H1 (cell line): ENCODE data around the gene MED29. TPM values are rescaled to one million over a fixed set of nuclear protein-coding genes. Genes with fewer than 3 reads are reported as not detected.

Experiments
- CTCF ChIA-PET: fragments of 300-600 bp; sonication (Branson Sonifier 250); formaldehyde crosslinking; loops from one replicate; lab custom pipeline; 2021; ENCODE audit not compliant: partially characterized antibody; lab: Charles Lee
- POLR2A ChIA-PET: fragments of 300-600 bp; sonication (Branson Sonifier 250); formaldehyde crosslinking; loops from one replicate; lab custom pipeline; 2021; ENCODE audit warnings: inconsistent platforms; ENCODE audit not compliant: partially characterized antibody; lab: Charles Lee
- DNase-seq, 2 experiments: peaks; one replicate each; pipeline versions ENCODE4 v3.0.0 to v3.0.0-alpha.2; 2010 to 2022; ENCODE audit warnings: low spot score in 2 of 2, low read depth in 1 of 2, mixed read lengths in 1 of 2
- FAIRE-seq: peaks from 2 replicates; lab custom pipeline; 2011; peaks lifted over from hg19 to GRCh38; lab: Jason Lieb, UNC
- H2AFZ ChIP-seq: 2 replicates; pipeline ENCODE4 v1.8.1; 2012; ENCODE audit warnings: low read length, inconsistent platforms
- H2AK5ac ChIP-seq: 2 replicates; pipeline ENCODE4 v1.6.1; 2013; ENCODE audit warnings: low read depth, low read length
- H2BK120ac ChIP-seq: replicated peaks from 2 replicates; pipeline ENCODE3; 2013; ENCODE audit warnings: low read depth, low read length, inconsistent platforms
- H2BK12ac ChIP-seq: 2 replicates; pipeline ENCODE4 v1.6.1; 2013; ENCODE audit warnings: low read depth, low read length
- H2BK15ac ChIP-seq: 2 replicates; pipeline ENCODE4 v1.6.1; 2013; ENCODE audit warnings: low read length
- H2BK20ac ChIP-seq: 2 replicates; pipeline ENCODE4 v1.6.1; 2013; ENCODE audit warnings: low read length
- H2BK5ac ChIP-seq: 2 replicates; pipeline ENCODE4 v1.6.1; 2013; ENCODE audit warnings: low read depth, low read length
- H3K14ac ChIP-seq: 2 replicates; pipeline ENCODE4 v1.6.1; 2013; ENCODE audit warnings: inconsistent platforms; ENCODE audit not compliant: insufficient read length
- H3K18ac ChIP-seq: 2 replicates; pipeline ENCODE4 v1.6.1; 2013; ENCODE audit warnings: low read length; ENCODE audit errors: extremely low read depth
- H3K23ac ChIP-seq: 2 replicates; pipeline ENCODE4 v1.6.1; 2013; ENCODE audit warnings: inconsistent platforms; ENCODE audit not compliant: insufficient read length
- H3K23me2 ChIP-seq: 2 replicates; pipeline ENCODE4 v1.6.1; 2013; ENCODE audit warnings: low read depth, low read length
- H3K27ac ChIP-seq: 2 replicates; pipeline ENCODE4 v1.6.1; 2011; ENCODE audit warnings: low read depth, low read length, inconsistent platforms
- H3K27me3 ChIP-seq, 4 experiments: replicated peaks in 1 of 4; 1 replicate in 1 of 4; 2 replicates in 3 of 4; pipeline versions ENCODE4 v1.6.1 to v1.8.1; 2011 to 2013; ENCODE audit warnings: low read length in 3 of 4, mild to moderate bottlenecking in 3 of 4, inconsistent platforms in 2 of 4, mixed read lengths in 2 of 4, moderate library complexity in 1 of 4; ENCODE audit not compliant: control insufficient read depth in 3 of 4, insufficient read depth in 3 of 4; ENCODE audit errors: extremely low read depth in 1 of 4
- H3K36me3 ChIP-seq, 4 experiments: 2 replicates each; pipeline versions ENCODE4 v1.6.1 to v1.8.1; 2011 to 2013; ENCODE audit warnings: mild to moderate bottlenecking in 4 of 4, low read length in 3 of 4, moderate library complexity in 2 of 4, control low read depth in 1 of 4, inconsistent platforms in 1 of 4; ENCODE audit not compliant: insufficient read depth in 4 of 4, control insufficient read depth in 2 of 4
- H3K4ac ChIP-seq: replicated peaks from 2 replicates; pipeline ENCODE3; 2013; ENCODE audit warnings: low read length, low read depth, mixed read lengths, inconsistent platforms; ENCODE audit not compliant: insufficient read length
- H3K4me1 ChIP-seq, 4 experiments: replicated peaks in 1 of 4; 1 replicate in 1 of 4; 2 replicates in 3 of 4; pipeline versions ENCODE4 v1.6.1 to v1.8.1; 2011 to 2013; ENCODE audit warnings: low read length in 3 of 4, inconsistent platforms in 2 of 4, mixed read lengths in 1 of 4; ENCODE audit not compliant: insufficient read depth in 4 of 4, control insufficient read depth in 3 of 4
- H3K4me2 ChIP-seq, 2 experiments: 2 replicates each; pipeline versions ENCODE4 v1.6.1 to v1.8.1; 2011 to 2013; ENCODE audit warnings: low read depth in 2 of 2, low read length in 2 of 2, control low read depth in 1 of 2, inconsistent platforms in 1 of 2, mild to moderate bottlenecking in 1 of 2; ENCODE audit not compliant: insufficient read depth in 1 of 2
- H3K4me3 ChIP-seq, 4 experiments: fragments of 200-600, 300-600 bp in 1 of 4; sonication (generic), shearing (Covaris generic), sonication (Bioruptor Twin) in 1 of 4; 2 replicates each; pipeline versions ENCODE4 v1.5.1 to v1.8.1; 2011 to 2016; ENCODE audit warnings: low read length in 4 of 4, low read depth in 3 of 4, control low read depth in 2 of 4, inconsistent platforms in 2 of 4, mild to moderate bottlenecking in 2 of 4, mixed read lengths in 1 of 4, moderate library complexity in 1 of 4; ENCODE audit not compliant: insufficient read depth in 2 of 4; ENCODE audit errors: extremely low read depth in 1 of 4
- H3K56ac ChIP-seq: replicated peaks from 2 replicates; pipeline ENCODE3; 2013; ENCODE audit warnings: low read depth, mild to moderate bottlenecking, mixed read lengths, low read length, inconsistent platforms; ENCODE audit not compliant: insufficient read length
- H3K79me1 ChIP-seq: 2 replicates; pipeline ENCODE4 v1.6.1; 2013; ENCODE audit warnings: low read depth, low read length, control low read depth
- H3K79me2 ChIP-seq, 2 experiments: 2 replicates each; pipeline versions ENCODE4 v1.6.1 to v1.8.1; 2012 to 2013; ENCODE audit warnings: low read length in 2 of 2, mild to moderate bottlenecking in 2 of 2, inconsistent platforms in 1 of 2; ENCODE audit not compliant: insufficient read depth in 2 of 2, control insufficient read depth in 1 of 2
- H3K9ac ChIP-seq, 4 experiments: replicated peaks in 1 of 4; 1 replicate in 1 of 4; 2 replicates in 3 of 4; pipeline versions ENCODE4 v1.6.1 to v1.8.1; 2011 to 2013; ENCODE audit warnings: low read depth in 3 of 4, low read length in 3 of 4, control low read depth in 2 of 4, mild to moderate bottlenecking in 2 of 4, moderate library complexity in 2 of 4, inconsistent platforms in 1 of 4; ENCODE audit errors: extremely low read depth in 1 of 4
- H3K9me3 ChIP-seq, 2 experiments: 2 replicates each; pipeline versions ENCODE4 v1.6.1 to v1.8.1; 2012 to 2013; ENCODE audit warnings: mild to moderate bottlenecking in 2 of 2, moderate library complexity in 2 of 2, control low read depth in 1 of 2, inconsistent platforms in 1 of 2, low read depth in 1 of 2, low read length in 1 of 2, mixed read lengths in 1 of 2; ENCODE audit not compliant: insufficient read depth in 2 of 2
- H4K20me1 ChIP-seq, 2 experiments: replicated peaks in 1 of 2; 2 replicates each; pipeline versions ENCODE3 to v1.8.1; 2011 to 2013; ENCODE audit warnings: inconsistent platforms in 2 of 2, low read length in 2 of 2, mild to moderate bottlenecking in 1 of 2; ENCODE audit not compliant: insufficient read depth in 2 of 2, control insufficient read depth in 1 of 2
- H4K5ac ChIP-seq: 2 replicates; pipeline ENCODE4 v1.6.1; 2013; ENCODE audit warnings: low read length, low read depth, mixed read lengths, inconsistent platforms; ENCODE audit not compliant: insufficient read length
- H4K8ac ChIP-seq: 2 replicates; pipeline ENCODE4 v1.8.0; 2013; ENCODE audit warnings: mild to moderate bottlenecking, moderate library complexity, low read length, inconsistent platforms; ENCODE audit not compliant: insufficient read depth; ENCODE audit errors: extremely low read depth
- H4K91ac ChIP-seq: replicated peaks from 2 replicates; pipeline ENCODE3; 2013; ENCODE audit warnings: low read length, mixed read lengths, inconsistent platforms; ENCODE audit not compliant: insufficient read length
- BCL11A ChIP-seq, 2 experiments: IDR thresholded peaks; one replicate each; pipeline ENCODE4 v1.6.1; 2011; ENCODE audit warnings: low read depth in 2 of 2, low read length in 2 of 2, mild to moderate bottlenecking in 2 of 2
- CHD2 ChIP-seq: IDR thresholded peaks from 2 replicates; pipeline ENCODE4 v1.6.1; 2012; ENCODE audit warnings: low read length, improper control_type of control experiment
- HDAC2 ChIP-seq, 2 experiments: fragments of 300-600 bp in 1 of 2; sonication (generic) in 1 of 2; IDR thresholded peaks; 2 replicates each; pipeline ENCODE4 v1.6.1; 2011 to 2012; ENCODE audit warnings: low read depth in 2 of 2, low read length in 2 of 2, mild to moderate bottlenecking in 2 of 2, moderate library complexity in 2 of 2, borderline replicate concordance in 1 of 2, inconsistent platforms in 1 of 2
- RFX5 ChIP-seq: IDR thresholded peaks from 2 replicates; pipeline ENCODE4 v1.6.1; 2011; ENCODE audit warnings: low read depth, low read length, improper control_type of control experiment, borderline replicate concordance
- RNF2 ChIP-seq: fragments of 200-900, 300-1000 bp; sonication (generic); IDR thresholded peaks from 2 replicates; pipeline ENCODE4 v1.7.1; 2016; ENCODE audit warnings: borderline replicate concordance, low read depth, mild to moderate bottlenecking, antibody characterized with exemption, low read length; ENCODE audit not compliant: poor library complexity, severe bottlenecking; ENCODE audit errors: missing control alignments
- SIRT6 ChIP-seq: IDR thresholded peaks from one replicate; pipeline ENCODE4 v1.7.1; 2012; ENCODE audit warnings: low read length, inconsistent platforms
- SP4 ChIP-seq: IDR thresholded peaks from 2 replicates; pipeline ENCODE4 v1.6.1; 2012; ENCODE audit warnings: low read length, inconsistent platforms
- TCF12 ChIP-seq: IDR thresholded peaks from 2 replicates; pipeline ENCODE4 v1.6.1; 2011; ENCODE audit warnings: low read depth, mild to moderate bottlenecking, low read length
- YY1 ChIP-seq: IDR thresholded peaks from 2 replicates; pipeline ENCODE4 v1.6.1; 2011; ENCODE audit warnings: low read depth, mild to moderate bottlenecking, low read length
- WGBS, 2 experiments: shearing (Covaris generic) in 1 of 2; methylation state at CpG; one replicate each; pipeline versions ENCODE4 v1.1.6 to v1.1.7; 2013 to 2015; ENCODE audit warnings: low lambda C conversion rate in 2 of 2, mixed read lengths in 2 of 2, inconsistent platforms in 1 of 2, low coverage in 1 of 2, missing lambda C conversion rate in 1 of 2; ENCODE audit not compliant: insufficient replicate concordance in 2 of 2, insufficient coverage in 1 of 2, insufficient read length in 1 of 2; ENCODE audit errors: extremely low coverage in 1 of 2, missing lambda C conversion rate in 1 of 2; 5-methylcytosine and 5-hydroxymethylcytosine counted together
- polyA plus RNA-seq, 7 experiments: library from polyadenylated mRNA; depleted of rRNA in 3 of 7; stranded (reverse) in 5 of 7; unstranded in 2 of 7; fragments of >200 nt in 5 of 7; fragments of 200-250 nt in 2 of 7; gene quantifications; 1 replicate in 5 of 7; 2 replicates in 1 of 7; 4 replicates in 1 of 7; pipeline versions ENCODE4 v1.2.1 to v1.2.3, GENCODE V29; 2011 to 2013; ENCODE audit warnings: missing spikeins in 2 of 7, mixed read lengths in 2 of 7
- total RNA-seq: library from RNA; stranded (reverse); fragmentation: NEBNext Ultra II Directional; extraction: Animal tissue kit (Norgen Biotek cat#: 25700); gene quantifications from 2 replicates; pipeline ENCODE4 v1.2.1, GENCODE V29; 2021
- TF ChIP-seq, protein P1 (sequence below): IDR thresholded peaks from 2 replicates; pipeline ENCODE4 v1.6.1; 2012; ENCODE audit warnings: inconsistent platforms

MED29 gene
- total and polyA plus RNA-seq, 2 of the 8 experiments (the other 6 are each of a cell fraction or from before 2014, with no cell fraction given): 31.1 to 52.5 TPM

DNA sequence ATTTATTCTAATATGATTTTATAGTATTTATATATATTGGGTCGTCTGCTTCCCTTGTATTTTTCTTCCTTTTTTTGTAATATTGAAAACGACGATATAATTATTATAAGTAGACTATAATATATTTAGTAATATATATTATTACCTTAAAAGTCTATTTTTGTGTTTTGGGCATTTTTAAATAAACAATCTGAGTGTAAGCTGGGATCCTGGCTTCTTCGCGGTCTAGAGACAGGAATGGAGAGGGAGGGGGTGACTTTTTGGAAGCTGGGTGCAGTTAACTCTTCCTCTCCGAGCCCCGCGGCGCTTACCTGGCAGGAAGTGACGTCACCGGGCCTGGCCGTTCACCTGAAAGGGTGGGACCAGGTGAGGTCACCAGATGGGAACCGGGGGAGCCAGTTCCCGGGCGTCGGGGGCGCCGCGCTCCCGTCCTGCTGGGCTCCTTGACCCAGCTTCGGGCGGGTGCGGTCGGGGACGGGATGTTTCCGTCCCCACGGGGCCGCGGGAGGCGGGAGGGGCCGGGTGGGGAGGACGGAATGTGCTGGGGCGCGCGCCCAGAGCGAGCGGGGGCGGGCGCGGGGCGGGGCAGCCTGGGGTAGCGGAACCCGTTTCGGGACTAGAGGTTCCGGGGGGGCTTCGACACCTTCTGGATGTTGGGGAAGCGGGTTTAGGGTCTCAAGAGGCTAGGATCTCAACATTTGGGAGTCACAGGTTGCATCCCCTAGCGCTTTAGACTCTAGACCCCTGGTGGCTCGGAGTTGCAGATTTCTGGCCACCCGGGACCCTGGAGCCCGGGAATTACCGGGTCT, 18.2 kb downstream of the MED29 start:
- Histone ChIP-seq H4K5ac (peak overlapping the region; percentile 69), H4K91ac (peak overlapping the region; percentile 55), H3K23ac (no peak overlapping the region), H4K20me1 (peaks cover 0 to 9% of the 10 kb centered on the region in 2 experiments), H3K79me1 (no peaks in the 10 kb centered on the region), H3K9me3 (no peaks in the 10 kb centered on the region), H2BK15ac (no peak overlapping the region), H2BK12ac (no peak overlapping the region), H3K56ac (peak overlapping the region; percentile 64), H2AFZ (no peak overlapping the region), H3K27me3 (no peaks in the 10 kb centered on the region), H3K4me1 (peaks cover 10 to 46% (median 22%) of the 10 kb centered on the region in 4 experiments), H3K4me2 (peak overlapping the region; percentile 78 to 84), H3K9ac (peak overlapping the region; percentile 79 to 92 (median 88)), H2BK20ac (no peak overlapping the region), H2BK120ac (no peak overlapping the region), H3K27ac (peak overlapping the region; percentile 92), H3K14ac (no peak overlapping the region), H3K36me3 (peaks cover 0 to 5% (median 0%) of the 10 kb centered on the region in 4 experiments; a peak in 1 of 8 replicates), H2AK5ac (no peak overlapping the region), H3K23me2 (peaks cover 24% of the 10 kb centered on the region), H2BK5ac (peak overlapping the region; percentile 87; the same call in 1 of the 2 replicates), H3K4ac (peak overlapping the region; percentile 62), H4K8ac (peak overlapping the region; percentile 51; the same call in 1 of the 2 replicates), H3K79me2 (peaks cover 3 to 25% of the 10 kb centered on the region in 2 experiments; a peak in 3 of 4 replicates), H3K18ac (peak overlapping the region; percentile 90), H3K4me3 (peak overlapping the region; percentile 64 to 97 (median 83))
- POLR2A ChIA-PET: interaction anchor here (0.7 to 14.3 kb wide), 9 partner anchors 9 to 36 kb away, joined by 3 to 234 read pairs (median 7); partner anchors contain the start of genes MED29, PAF1, RPS16 and SUPT5H
- DNase-seq (peak; percentile 73 to 94), FAIRE-seq (no peak)
- WGBS, 2 experiments: 7% methylated on average over 23 of the region's 52 CpGs; no CpG with 5 or more reads in 1 of the 2 experiments
- CTCF ChIA-PET: interaction anchor here (1.0 to 3.9 kb wide), 3 partner anchors 9 to 26 kb away, joined by 4 to 38 read pairs (median 4); partner anchors contain the start of gene RPS16
- TF ChIP-seq RFX5 (no peak), BCL11A (IDR thresholded peaks at IDR 0.05; ENCODE audit: low read depth in 2 of 2, low read length in 2 of 2) (no peak), SIRT6 (no peak), CHD2 (peak; percentile 6; the same call in 1 of the 2 replicates), RNF2 (no peak), YY1 (no peak), SP4 (no peak; the same call in 1 of the 2 replicates), TCF12 (no peak), HDAC2 (IDR thresholded peaks at IDR 0.05; ENCODE audit: borderline replicate concordance in 1 of 2, low read depth in 2 of 2, low read length in 2 of 2) (no peak)
- TF ChIP-seq, protein P1, sequence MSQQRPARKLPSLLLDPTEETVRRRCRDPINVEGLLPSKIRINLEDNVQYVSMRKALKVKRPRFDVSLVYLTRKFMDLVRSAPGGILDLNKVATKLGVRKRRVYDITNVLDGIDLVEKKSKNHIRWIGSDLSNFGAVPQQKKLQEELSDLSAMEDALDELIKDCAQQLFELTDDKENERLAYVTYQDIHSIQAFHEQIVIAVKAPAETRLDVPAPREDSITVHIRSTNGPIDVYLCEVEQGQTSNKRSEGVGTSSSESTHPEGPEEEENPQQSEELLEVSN: 0 out of 2 replicates have a peak, but pooled peaks have one; percentile 20
